Central memory CD8-positive, alpha-beta T cell (primary cell): ENCODE results near the gene CLNK.
A peak's percentile ranks its signal among the peaks of the same experiment; 100 is the strongest.

Source experiments
- ATAC-seq: fragments of 150-1000 bp; cut with Tn5 transposase; replicated peaks from 2 replicates; pipeline ENCODE4 v1.10.0; 2022; ENCODE audit warnings: mild to moderate bottlenecking, moderate FRiP score, moderate number of reproducible peaks; ENCODE audit not compliant: poor library complexity, severe bottlenecking; ENCODE audit errors: extremely low read depth
- DNase-seq, 2 donors: peaks; one replicate each; pipeline ENCODE4 v3.0.0; 2021; ENCODE audit warnings: low spot score in 2 of 2
- H3K27ac Mint-ChIP-seq: one replicate; pipeline ENCODE4 v1.8.0; 2022; ENCODE audit warnings: low read depth, mild to moderate bottlenecking, moderate library complexity, mixed read lengths
- H3K27me3 Mint-ChIP-seq: one replicate; pipeline ENCODE4 v1.8.0; 2022; ENCODE audit warnings: mixed read lengths
- H3K36me3 Mint-ChIP-seq: one replicate; pipeline ENCODE4 v1.8.0; 2022; ENCODE audit warnings: mild to moderate bottlenecking, moderate library complexity, mixed read lengths; ENCODE audit not compliant: insufficient read depth
- H3K4me1 Mint-ChIP-seq: one replicate; pipeline ENCODE4 v1.8.0; 2022; ENCODE audit warnings: mixed read lengths
- H3K4me3 Mint-ChIP-seq: one replicate; pipeline ENCODE4 v1.8.0; 2022; ENCODE audit warnings: mild to moderate bottlenecking, moderate library complexity, mixed read lengths
- H3K9me3 Mint-ChIP-seq: one replicate; pipeline ENCODE4 v1.8.0; 2022; ENCODE audit warnings: mixed read lengths

The CLNK gene

DNA sequence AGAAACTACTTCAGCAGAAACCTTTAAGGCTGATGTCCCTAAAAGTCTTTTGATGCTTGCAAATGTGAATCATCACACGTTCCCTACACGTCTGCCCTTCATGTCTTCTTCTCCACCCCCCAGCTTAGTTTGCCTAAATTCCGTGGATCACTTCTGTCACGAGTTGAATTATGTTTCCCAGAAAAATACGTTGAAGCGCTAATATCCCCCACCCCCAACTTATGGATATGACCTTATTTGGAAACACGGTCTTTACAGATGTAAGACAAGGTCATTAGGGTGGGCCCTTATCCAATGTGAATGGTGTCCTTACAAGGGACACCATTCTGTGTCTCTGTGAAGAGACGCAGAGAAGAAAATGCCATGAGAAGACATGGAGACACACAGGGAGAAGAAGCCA is 225.3 kb downstream of the CLNK start:
- no peak overlapping the region for H3K4me3 Mint-ChIP-seq
- H3K9me3 Mint-ChIP-seq: peaks cover 5% of the 10 kb centered on the region
- DNase-seq (no peak), ATAC-seq (no peak)
- peaks cover 14% of the 10 kb centered on the region for H3K36me3 Mint-ChIP-seq
- peaks cover 28% of the 10 kb centered on the region for H3K27me3 Mint-ChIP-seq
- H3K4me1 Mint-ChIP-seq: peaks cover 38% of the 10 kb centered on the region
- H3K27ac Mint-ChIP-seq: no peak overlapping the region

DNA sequence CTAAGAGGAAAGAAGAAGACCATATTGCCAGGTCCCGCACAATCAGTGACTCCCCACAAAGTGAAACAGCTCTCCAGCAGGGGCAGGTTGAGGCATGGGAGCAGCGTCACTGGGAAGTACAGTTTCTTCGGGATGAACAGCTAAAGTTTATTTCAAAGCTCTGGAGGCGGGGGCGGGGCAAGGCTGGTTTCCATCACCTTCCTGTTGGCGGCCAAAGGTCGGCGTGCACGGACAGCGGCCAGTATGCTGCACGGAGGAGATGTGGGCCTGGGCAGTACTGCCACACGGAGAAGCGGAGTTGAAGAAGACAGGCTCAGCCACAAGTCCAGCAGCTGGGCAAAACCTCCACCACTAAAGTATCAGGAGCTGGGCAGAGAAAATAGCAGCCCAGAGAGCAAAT is 226.4 kb downstream of the CLNK start:
- Mint-ChIP-seq H3K27me3 (peaks cover 17% of the 10 kb centered on the region), H3K4me3 (peak overlapping the region; percentile 80), H3K36me3 (peaks cover 18% of the 10 kb centered on the region), H3K4me1 (peaks cover 39% of the 10 kb centered on the region), H3K27ac (no peak overlapping the region), H3K9me3 (peaks cover 5% of the 10 kb centered on the region)
- DNase-seq (no peak), ATAC-seq (no peak)

DNA sequence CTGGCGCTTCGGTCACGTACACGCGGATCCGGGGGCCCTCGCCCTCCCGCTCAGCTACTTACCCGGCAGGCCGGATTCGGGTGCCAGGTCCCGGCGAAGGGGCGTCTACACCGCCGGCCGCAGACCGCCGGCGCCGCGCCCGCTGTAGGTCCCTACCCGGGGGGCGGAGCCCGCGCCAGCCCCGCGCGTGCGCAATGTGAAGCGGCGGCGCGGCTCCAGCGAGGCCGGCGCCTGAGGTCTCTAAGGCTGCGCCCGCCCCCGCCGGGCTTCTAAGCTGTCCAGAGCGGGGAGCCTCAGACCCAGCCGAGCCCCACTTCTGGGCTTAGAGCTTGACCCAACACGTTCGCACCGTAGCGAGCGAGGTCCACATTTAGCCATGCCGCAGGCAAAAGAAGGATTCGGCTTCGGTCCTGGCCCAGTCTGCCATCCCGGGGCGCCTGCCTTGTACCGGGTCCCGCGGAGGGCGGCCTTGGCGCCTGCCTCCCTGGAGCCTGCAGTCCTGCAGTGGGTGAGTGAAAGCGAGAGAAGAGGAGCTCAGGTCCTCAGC is 227.2 kb downstream of the CLNK start, which contains the start of gene ZNF518B:
Gene ZNF518B (minus strand): TSS at position 172 of the 547 bp plus-strand sequence. CDS start 11,098 bp downstream, outside the sequence.
- ATAC-seq: peak; percentile 84
- H3K9me3 Mint-ChIP-seq: peaks cover 3% of the 10 kb centered on the region
- peak; percentile 65 to 75 for DNase-seq
- peaks cover 9% of the 10 kb centered on the region for H3K27me3 Mint-ChIP-seq
- peaks cover 20% of the 10 kb centered on the region for H3K36me3 Mint-ChIP-seq
- H3K27ac Mint-ChIP-seq: peak within 1 kb of the TSS; percentile 92
- peaks cover 43% of the 10 kb centered on the region for H3K4me1 Mint-ChIP-seq
- peak within 1 kb of the TSS; percentile 80 for H3K4me3 Mint-ChIP-seq

DNA sequence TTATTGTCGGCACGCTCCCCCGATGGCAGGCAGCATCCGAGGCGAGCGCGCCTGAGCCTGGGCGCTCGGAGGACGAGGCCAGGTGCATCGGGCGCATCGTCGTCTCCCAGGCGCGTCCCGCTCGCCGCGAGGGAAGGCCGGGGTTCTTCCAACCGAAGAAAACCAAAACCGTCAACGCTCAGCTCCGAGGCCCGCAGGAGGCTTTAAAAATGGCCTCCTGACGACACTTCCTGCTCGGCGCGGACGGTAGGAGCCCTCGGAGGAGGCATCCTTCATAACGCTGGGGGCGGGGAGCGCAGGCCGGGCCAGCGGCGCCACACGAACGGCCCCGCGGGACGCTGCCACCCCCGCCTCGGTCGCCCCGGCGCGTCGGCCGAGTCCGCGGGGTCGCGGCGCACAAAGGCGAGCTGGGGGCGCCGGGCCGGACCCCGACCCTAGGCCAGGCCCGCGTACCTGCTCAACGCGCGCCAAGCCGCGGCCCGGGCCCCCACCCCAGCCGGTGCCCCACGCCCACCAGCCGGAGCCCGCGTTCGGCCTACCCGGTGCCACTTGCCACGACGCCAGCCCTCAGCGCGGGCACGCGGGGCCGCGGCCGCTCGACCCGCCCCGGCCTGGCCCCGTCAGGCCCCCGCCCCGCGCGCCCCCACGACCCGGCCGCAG is 227.8 kb downstream of the CLNK start:
- Mint-ChIP-seq H3K27me3 (peaks cover 3% of the 10 kb centered on the region), H3K36me3 (peaks cover 23% of the 10 kb centered on the region), H3K9me3 (no peaks in the 10 kb centered on the region), H3K4me1 (peaks cover 43% of the 10 kb centered on the region), H3K4me3 (peak overlapping the region; percentile 80), H3K27ac (peak overlapping the region; percentile 92)
- peak; percentile 61 for ATAC-seq
- DNase-seq: peak; percentile 27 to 30

DNA sequence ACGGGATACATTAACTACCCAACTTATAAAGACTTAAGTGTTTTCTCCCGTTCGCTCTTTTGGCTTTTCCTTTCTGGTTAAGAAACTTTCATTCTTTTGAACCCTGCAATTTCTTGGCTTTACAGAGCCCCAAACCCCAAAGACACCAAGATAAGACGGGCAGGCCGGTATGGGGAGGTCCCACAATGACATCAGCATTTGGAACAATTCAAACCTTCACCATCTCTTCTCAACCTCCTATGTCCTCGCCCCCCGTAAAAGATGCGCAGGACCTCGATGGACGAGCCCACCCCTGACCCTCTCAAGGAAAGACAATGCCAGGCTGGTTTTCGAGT is 228.3 kb downstream of the CLNK start:
- Mint-ChIP-seq H3K27me3 (no peaks in the 10 kb centered on the region), H3K4me3 (peak overlapping the region; percentile 80), H3K36me3 (peaks cover 21% of the 10 kb centered on the region), H3K27ac (peak overlapping the region; percentile 92), H3K4me1 (peaks cover 43% of the 10 kb centered on the region), H3K9me3 (no peaks in the 10 kb centered on the region)
- DNase-seq (no peak), ATAC-seq (no peak)

DNA sequence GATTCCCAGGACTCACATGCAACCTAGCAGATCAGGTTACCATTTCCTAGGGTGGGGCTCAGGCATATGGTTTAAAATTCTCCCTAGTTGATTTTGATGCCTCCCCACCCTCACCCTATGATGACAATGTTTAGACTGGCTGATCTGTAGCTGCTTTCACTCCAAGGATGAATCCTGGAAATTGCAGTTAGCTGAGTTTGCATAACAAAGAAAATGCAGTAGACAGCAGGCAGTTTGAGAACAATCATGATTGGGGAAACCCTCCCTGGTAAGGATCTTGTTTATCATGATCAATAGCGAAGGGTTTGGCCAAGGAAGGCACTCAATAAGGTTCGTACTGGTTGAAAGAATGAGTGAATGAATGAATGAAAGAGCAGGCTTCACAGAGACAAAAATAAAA is 229.4 kb downstream of the CLNK start:
- no peak for ATAC-seq
- Mint-ChIP-seq H3K9me3 (no peaks in the 10 kb centered on the region), H3K36me3 (peaks cover 18% of the 10 kb centered on the region), H3K27ac (no peak overlapping the region), H3K4me3 (no peak overlapping the region), H3K4me1 (peaks cover 35% of the 10 kb centered on the region), H3K27me3 (no peaks in the 10 kb centered on the region)
- no peak for DNase-seq

DNA sequence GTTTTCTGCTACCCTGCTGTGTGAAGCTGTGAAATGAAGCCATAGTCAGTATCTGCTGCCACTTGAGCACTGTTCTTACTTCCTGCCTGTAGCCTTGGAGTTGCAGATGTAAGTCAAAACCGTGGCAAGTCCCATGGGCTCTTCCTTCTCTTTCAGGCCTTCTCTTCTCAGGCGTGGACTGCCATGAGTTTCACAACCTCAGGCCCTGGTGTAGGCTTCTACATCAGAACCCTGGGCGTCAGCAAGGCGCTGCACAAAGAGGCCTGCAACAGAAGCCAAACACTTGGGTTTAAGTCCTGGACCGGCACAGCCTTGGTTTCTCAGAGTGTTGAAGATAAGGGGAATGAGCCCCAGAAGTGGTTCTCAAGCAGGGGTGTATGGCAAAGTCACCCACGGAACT is 229.8 kb downstream of the CLNK start:
- DNase-seq (no peak), ATAC-seq (no peak)
- peaks cover 18% of the 10 kb centered on the region for H3K36me3 Mint-ChIP-seq
- H3K4me1 Mint-ChIP-seq: peaks cover 33% of the 10 kb centered on the region
- no peak overlapping the region for H3K27ac Mint-ChIP-seq
- H3K4me3 Mint-ChIP-seq: no peak overlapping the region
- H3K27me3 Mint-ChIP-seq: no peaks in the 10 kb centered on the region
- no peaks in the 10 kb centered on the region for H3K9me3 Mint-ChIP-seq

DNA sequence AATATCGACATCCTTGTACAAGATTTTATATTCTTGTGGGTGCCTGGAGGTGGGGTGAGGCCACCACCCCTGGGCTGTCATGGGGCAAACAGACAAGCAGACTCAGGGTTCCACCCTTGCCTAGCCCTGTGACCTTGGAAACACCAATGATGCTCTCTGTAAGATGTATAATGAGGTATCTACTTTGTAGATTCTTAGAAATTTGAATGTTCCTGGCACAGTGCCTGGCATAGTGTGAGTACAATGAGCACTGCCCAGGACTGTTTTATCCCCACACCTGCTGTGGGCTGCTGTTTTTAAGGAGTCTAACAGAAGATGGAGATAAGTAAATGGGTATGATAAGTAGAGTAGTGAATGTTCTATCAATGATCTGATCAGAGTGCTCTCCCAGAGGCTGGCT is 230.4 kb downstream of the CLNK start:
- Mint-ChIP-seq H3K36me3 (peaks cover 18% of the 10 kb centered on the region), H3K4me3 (no peak overlapping the region), H3K9me3 (no peaks in the 10 kb centered on the region), H3K4me1 (peaks cover 33% of the 10 kb centered on the region), H3K27me3 (no peaks in the 10 kb centered on the region), H3K27ac (no peak overlapping the region)
- ATAC-seq: no peak
- DNase-seq: no peak

DNA sequence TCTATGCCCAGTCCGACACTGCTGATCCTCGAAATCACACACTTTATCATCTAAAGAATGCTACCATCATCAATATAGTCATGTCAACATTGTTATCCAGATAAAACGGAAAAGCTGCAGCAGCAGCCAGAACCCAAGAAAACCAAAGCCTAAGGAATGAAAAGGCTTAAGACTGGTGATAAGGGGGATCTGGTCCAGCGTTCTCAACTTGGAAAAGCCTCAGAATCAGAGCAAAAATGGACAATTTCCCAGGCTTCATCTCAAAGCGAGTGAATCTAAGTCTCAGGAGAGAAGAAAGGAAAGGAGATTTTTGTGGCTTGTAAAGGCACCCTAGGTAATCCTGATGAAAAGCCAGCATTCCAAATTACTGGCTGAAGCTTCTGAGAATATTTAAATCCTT is 235.6 kb downstream of the CLNK start:
- Mint-ChIP-seq H3K27ac (no peak overlapping the region), H3K36me3 (peaks cover 14% of the 10 kb centered on the region), H3K27me3 (no peaks in the 10 kb centered on the region), H3K4me1 (peaks cover 16% of the 10 kb centered on the region), H3K4me3 (no peak overlapping the region), H3K9me3 (peaks cover 7% of the 10 kb centered on the region)
- DNase-seq (no peak), ATAC-seq (no peak)

DNA sequence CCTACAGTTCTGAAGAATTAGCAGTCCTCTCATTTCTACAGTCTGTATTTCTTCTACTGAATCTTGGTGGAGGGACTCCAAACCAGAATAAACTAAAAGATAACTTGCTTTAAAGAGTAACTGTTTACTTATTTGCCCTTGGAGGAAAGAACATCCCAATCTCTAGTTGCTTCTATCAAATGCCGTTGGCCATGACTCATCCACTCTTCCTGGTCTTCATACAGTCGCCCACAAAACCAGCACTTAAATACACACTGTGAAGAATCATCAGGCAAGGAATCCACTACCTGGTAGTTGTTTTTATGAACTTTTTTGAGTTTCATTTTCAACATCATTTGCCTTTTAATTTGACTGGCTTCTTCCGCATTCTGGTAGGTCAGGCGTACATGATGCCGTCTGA is 241.6 kb downstream of the CLNK start:
- Mint-ChIP-seq H3K4me1 (peaks cover 6% of the 10 kb centered on the region), H3K9me3 (peaks cover 13% of the 10 kb centered on the region), H3K27me3 (no peaks in the 10 kb centered on the region), H3K4me3 (no peak overlapping the region), H3K36me3 (peaks cover 5% of the 10 kb centered on the region), H3K27ac (no peak overlapping the region)
- DNase-seq (no peak), ATAC-seq (no peak)

DNA sequence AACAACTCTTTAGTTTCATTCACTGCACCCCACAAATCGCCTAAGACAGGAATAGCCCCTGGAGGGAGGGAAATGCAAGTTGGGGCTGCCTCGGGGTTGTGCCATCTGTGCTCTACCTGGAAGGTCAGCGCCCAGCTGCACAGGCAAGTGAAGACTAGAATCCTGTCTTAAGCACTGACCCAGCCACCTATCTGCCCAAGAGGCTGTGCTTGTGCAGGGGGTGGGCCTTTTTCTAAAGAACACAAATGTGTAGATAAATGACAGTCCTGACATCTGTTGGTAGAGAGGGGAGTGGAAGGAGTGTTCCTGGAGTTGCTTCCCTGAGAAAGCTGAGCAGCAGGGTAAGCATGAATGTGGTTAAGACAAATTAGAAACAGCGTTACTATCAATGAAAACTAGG is 243.1 kb downstream of the CLNK start:
- no peak for ATAC-seq
- Mint-ChIP-seq H3K36me3 (peaks cover 1% of the 10 kb centered on the region), H3K27ac (no peak overlapping the region), H3K4me3 (no peak overlapping the region), H3K27me3 (no peaks in the 10 kb centered on the region), H3K4me1 (no peaks in the 10 kb centered on the region), H3K9me3 (peaks cover 6% of the 10 kb centered on the region)
- DNase-seq: no peak

DNA sequence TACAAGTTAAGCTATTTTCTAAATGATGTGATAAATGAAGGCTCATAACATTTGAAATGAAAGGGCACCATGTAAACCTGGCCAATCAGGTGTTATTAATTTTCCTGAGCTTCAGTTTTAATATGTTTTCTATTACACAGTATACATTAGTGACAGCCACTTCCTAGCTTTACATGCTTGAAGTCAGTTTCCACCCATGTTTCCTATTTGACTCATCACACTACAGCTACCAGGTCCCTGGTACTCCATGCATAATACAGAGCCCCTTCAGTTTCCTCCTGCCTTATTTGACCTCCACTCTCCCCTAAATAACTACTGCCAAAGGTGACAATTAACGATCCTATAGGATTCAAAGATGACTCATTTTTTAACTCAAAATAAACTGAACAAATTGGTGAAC is 245.6 kb downstream of the CLNK start:
- ATAC-seq (no peak), DNase-seq (no peak)
- H3K27me3 Mint-ChIP-seq: no peaks in the 10 kb centered on the region
- H3K27ac Mint-ChIP-seq: no peak overlapping the region
- H3K4me1 Mint-ChIP-seq: no peaks in the 10 kb centered on the region
- no peaks in the 10 kb centered on the region for H3K36me3 Mint-ChIP-seq
- no peak overlapping the region for H3K4me3 Mint-ChIP-seq
- H3K9me3 Mint-ChIP-seq: peaks cover 6% of the 10 kb centered on the region

DNA sequence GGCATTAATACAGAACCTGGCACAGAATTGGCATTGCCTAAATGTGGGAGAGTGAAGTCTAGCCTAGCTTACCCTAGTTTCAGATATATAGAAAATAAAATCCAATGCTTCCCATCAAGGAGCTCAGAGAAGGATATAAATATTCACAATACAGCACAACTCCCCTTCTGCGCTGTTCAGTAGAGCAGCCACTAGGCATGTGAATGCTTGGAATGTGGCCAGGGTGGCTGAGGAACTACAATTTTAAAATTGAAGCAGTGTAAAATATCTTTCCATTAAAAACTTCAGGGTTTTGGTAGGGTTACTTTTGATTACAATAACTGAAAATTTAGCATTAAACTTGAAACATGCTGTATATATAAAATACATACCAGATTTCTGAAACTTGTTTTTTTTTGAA is 246.8 kb downstream of the CLNK start:
- peaks cover 6% of the 10 kb centered on the region for H3K9me3 Mint-ChIP-seq
- no peaks in the 10 kb centered on the region for H3K4me1 Mint-ChIP-seq
- no peak for DNase-seq
- H3K4me3 Mint-ChIP-seq: no peak overlapping the region
- no peak for ATAC-seq
- no peaks in the 10 kb centered on the region for H3K36me3 Mint-ChIP-seq
- H3K27me3 Mint-ChIP-seq: no peaks in the 10 kb centered on the region
- H3K27ac Mint-ChIP-seq: no peak overlapping the region
